Measurements from ENCODE around the gene KIN. TPM values are rescaled to one million over a fixed set of nuclear protein-coding genes. Genes with fewer than 3 reads are reported as not detected.

Gene KIN
- total RNA-seq, 4 donors from 2014 or later = 2.7 to 13.8 (median 7.5) TPM

DNA sequence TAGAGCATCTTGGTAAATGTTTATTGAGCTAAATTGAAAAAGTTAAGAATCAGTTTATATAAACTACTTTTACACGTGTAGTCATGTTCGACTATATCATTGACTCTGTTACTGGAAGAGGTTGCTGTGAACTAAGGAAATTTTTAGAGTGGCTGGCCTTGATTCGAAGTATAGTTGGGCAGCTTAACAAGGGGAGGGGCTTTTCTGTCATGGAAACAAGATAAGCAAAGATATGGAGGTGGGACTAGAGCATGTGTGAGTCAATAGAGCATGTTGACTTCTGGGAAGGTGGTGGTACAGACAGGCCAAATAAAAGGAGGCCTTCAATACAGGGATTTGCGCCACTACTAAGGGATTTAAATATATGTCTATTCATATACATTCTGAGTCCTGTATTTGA is 7.8 kb upstream of the KIN start:
- no peak for DNase-seq (ENCODE audit: low spot score in 2 of 2)
- no peak overlapping the region for H3K27ac ChIP-seq
- peaks cover 24% of the 10 kb centered on the region for H3K4me1 ChIP-seq
- 83% methylated on average over 4 of the region's 4 CpGs for WGBS
- peaks cover 38% of the 10 kb centered on the region for H3K36me3 ChIP-seq
- H3K27me3 ChIP-seq = no peaks in the 10 kb centered on the region
- TF ChIP-seq, protein P1, sequence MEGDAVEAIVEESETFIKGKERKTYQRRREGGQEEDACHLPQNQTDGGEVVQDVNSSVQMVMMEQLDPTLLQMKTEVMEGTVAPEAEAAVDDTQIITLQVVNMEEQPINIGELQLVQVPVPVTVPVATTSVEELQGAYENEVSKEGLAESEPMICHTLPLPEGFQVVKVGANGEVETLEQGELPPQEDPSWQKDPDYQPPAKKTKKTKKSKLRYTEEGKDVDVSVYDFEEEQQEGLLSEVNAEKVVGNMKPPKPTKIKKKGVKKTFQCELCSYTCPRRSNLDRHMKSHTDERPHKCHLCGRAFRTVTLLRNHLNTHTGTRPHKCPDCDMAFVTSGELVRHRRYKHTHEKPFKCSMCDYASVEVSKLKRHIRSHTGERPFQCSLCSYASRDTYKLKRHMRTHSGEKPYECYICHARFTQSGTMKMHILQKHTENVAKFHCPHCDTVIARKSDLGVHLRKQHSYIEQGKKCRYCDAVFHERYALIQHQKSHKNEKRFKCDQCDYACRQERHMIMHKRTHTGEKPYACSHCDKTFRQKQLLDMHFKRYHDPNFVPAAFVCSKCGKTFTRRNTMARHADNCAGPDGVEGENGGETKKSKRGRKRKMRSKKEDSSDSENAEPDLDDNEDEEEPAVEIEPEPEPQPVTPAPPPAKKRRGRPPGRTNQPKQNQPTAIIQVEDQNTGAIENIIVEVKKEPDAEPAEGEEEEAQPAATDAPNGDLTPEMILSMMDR (IDR thresholded peaks at IDR 0.05) = no peak
- TF ChIP-seq EP300 (IDR thresholded peaks at IDR 0.05) (no peak), POLR2A (IDR thresholded peaks at IDR 0.05) (no peak), POLR2AphosphoS5 (IDR thresholded peaks at IDR 0.05) (no peak)
- no peaks in the 10 kb centered on the region for H3K9me3 ChIP-seq
- H3K4me3 ChIP-seq = no peak overlapping the region

DNA sequence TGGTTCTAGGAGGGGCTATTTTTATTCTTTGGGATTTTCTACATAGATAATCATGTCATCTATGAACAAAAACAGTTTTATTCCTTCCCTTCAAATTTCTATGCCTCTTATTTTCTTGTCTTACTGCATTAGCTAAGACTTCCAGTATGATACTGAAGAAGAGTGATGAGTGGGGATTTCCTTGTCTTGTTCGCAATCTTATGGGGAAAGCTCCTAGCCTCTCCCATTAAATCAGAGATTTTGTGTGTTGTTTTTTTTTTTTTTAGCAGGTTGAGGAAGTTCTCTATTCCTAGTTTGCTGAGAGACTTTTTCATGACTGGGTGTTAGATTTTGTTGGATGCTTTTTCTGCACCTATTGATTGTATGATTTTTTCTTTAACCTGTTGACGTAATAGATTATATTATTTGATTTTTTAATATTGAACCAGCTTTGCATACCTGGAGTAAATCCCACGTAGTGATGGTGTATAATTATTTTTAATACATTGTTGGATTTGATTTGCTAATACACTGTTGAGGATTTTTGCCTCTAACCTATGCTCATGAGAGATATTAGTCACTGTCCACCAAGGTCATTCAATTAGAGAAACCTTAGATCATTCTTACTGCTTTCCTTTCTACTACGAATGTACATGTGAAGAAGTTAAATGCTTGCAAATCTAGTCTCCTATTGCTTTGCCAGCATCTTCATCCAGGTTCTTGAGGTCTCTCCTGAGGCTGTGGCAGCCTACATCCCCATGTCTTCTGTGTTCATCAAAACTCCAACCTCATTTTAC is 6.6 kb upstream of the KIN start:
- Histone ChIP-seq H3K36me3 (peaks cover 28% of the 10 kb centered on the region), H3K27ac (no peak overlapping the region), H3K9me3 (no peaks in the 10 kb centered on the region), H3K27me3 (no peaks in the 10 kb centered on the region), H3K4me3 (no peak overlapping the region), H3K4me1 (peaks cover 36% of the 10 kb centered on the region)
- WGBS = 79% methylated on average over 4 of the region's 4 CpGs
- TF ChIP-seq EP300 (IDR thresholded peaks at IDR 0.05) (no peak), POLR2AphosphoS5 (IDR thresholded peaks at IDR 0.05) (no peak), POLR2A (IDR thresholded peaks at IDR 0.05) (no peak)
- TF ChIP-seq, protein P1 (IDR thresholded peaks at IDR 0.05) = no peak
- DNase-seq (ENCODE audit: low spot score in 2 of 2) = no peak

DNA sequence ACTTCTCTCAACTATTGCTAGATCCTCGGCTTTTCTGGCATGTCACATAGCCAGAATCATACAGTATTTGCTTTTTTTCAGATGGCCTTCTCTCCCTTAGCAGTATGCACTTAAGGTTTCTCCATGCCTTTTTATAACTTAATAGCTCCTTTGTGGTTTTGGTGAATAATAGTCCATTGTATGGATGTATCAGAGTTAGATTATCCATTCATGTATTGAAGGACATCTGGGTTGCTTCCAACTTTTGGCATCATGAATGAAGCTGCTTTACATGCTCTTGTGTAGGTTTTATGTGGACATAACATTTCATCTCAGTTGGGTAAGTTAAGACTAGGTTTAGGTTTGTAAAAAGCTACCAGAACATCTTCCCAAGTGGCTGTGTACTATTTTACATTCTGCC is 4.7 kb upstream of the KIN start:
- H3K4me3 ChIP-seq = no peak overlapping the region
- no peaks in the 10 kb centered on the region for H3K27me3 ChIP-seq
- no peaks in the 10 kb centered on the region for H3K9me3 ChIP-seq
- no peak overlapping the region for H3K27ac ChIP-seq
- peaks cover 9% of the 10 kb centered on the region for H3K36me3 ChIP-seq
- TF ChIP-seq POLR2AphosphoS5 (IDR thresholded peaks at IDR 0.05) (no peak), POLR2A (IDR thresholded peaks at IDR 0.05) (no peak), EP300 (IDR thresholded peaks at IDR 0.05) (no peak)
- TF ChIP-seq, protein P1 (IDR thresholded peaks at IDR 0.05) = no peak
- WGBS = 53% methylated on average over 1 of the region's 1 CpG
- DNase-seq (ENCODE audit: low spot score in 2 of 2) = no peak
- H3K4me1 ChIP-seq = peaks cover 46% of the 10 kb centered on the region

DNA sequence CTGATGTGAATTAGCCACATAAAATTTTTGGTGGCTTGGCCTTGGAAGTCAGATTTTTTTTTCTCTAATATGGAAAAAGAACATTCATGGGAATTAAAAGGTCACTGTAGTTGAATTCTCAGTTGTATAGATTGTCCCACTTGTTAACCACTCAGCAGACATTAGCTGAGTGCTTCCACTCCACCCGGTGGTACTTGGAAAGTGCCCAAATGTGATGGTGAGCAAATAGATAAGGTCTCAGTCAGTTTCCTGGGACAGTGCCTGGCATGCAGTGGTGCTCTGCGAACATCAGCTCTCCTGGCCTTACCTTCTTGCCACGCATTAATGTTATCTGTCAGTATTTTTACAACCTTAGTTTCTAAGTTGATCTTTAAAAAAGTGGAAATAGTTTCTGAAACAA is 1.6 kb upstream of the KIN start:
- Histone ChIP-seq H3K36me3 (no peaks in the 10 kb centered on the region), H3K27ac (no peak overlapping the region)
- DNase-seq (ENCODE audit: low spot score in 2 of 2) = no peak

More for the DNA sequence above, 1.6 kb upstream of the KIN start:
- Histone ChIP-seq H3K9me3 (no peaks in the 10 kb centered on the region), H3K27me3 (no peaks in the 10 kb centered on the region), H3K4me3 (peak overlapping the region; percentile 98), H3K4me1 (peaks cover 62% of the 10 kb centered on the region)
- 37% methylated on average over 3 of the region's 3 CpGs for WGBS
- no peak for TF ChIP-seq EP300 (IDR thresholded peaks at IDR 0.05)
- TF ChIP-seq POLR2AphosphoS5 (IDR thresholded peaks at IDR 0.05) = no peak
- TF ChIP-seq, protein P1 (IDR thresholded peaks at IDR 0.05) = no peak
- TF ChIP-seq POLR2A (IDR thresholded peaks at IDR 0.05) = no peak

Measured in suprapubic skin (tissue), 4 donors.